ENCODE results near the gene DESI1. TPM values are rescaled to one million over a fixed set of nuclear protein-coding genes. Genes with fewer than 3 reads are reported as not detected.
"Not testable (repeated sequence)": the region's sequence is repeated elsewhere in the genome, so short reads cannot be mapped to it uniquely, and the experiment has no call there.

DESI1 gene
- 10 to 100 TPM; 21.9 to 22.9 TPM for total RNA-seq

DNA sequence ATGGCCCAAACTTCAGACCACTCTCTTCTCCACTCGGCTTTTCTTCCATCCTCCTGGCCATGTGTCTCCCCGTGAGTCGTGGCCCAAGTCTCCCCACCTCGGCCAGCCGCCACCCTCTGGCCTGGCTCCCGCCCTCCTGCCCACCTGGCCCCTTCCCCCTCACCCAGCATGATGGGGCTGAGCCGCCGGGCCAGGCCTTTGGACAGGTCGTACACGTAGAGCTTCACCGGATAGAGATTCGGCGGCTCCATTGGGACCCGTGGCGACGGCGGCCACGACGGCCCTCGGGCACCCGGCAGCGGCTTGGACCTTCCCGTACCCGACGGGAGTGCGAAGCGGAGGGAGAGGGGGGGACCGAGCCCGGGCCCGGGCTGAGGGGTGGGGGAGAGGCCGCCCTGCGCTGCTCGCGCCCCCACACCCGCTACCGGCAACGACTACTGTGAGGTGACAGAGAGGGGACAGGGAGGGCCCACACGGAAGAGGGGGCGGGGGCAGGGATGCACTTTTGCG lies at the start of gene DESI1:
TSS of gene DESI1 (minus strand) at position 455 of the 510 bp plus-strand sequence. CDS start at position 251, 204 bp downstream.
- DNase-seq (ENCODE audit: low spot score) (no peak), ATAC-seq (ENCODE audit: insufficient number of reproducible peaks, low FRiP score, low read depth) (peak; percentile 5)
- TF ChIP-seq, protein P1, sequence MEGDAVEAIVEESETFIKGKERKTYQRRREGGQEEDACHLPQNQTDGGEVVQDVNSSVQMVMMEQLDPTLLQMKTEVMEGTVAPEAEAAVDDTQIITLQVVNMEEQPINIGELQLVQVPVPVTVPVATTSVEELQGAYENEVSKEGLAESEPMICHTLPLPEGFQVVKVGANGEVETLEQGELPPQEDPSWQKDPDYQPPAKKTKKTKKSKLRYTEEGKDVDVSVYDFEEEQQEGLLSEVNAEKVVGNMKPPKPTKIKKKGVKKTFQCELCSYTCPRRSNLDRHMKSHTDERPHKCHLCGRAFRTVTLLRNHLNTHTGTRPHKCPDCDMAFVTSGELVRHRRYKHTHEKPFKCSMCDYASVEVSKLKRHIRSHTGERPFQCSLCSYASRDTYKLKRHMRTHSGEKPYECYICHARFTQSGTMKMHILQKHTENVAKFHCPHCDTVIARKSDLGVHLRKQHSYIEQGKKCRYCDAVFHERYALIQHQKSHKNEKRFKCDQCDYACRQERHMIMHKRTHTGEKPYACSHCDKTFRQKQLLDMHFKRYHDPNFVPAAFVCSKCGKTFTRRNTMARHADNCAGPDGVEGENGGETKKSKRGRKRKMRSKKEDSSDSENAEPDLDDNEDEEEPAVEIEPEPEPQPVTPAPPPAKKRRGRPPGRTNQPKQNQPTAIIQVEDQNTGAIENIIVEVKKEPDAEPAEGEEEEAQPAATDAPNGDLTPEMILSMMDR (IDR thresholded peaks at IDR 0.05) = no peak
- Histone ChIP-seq H3K27ac (peak within 1 kb of the TSS; percentile 93 to 94), H3K4me3 (peak within 1 kb of the TSS; percentile 100), H3K9me3 (no peaks in the 10 kb centered on the region), H3K4me1 (ENCODE audit: control insufficient read depth in 1 of 2, low read depth in 2 of 2) (peaks cover 20% of the 10 kb centered on the region in 2 donors), H3K36me3 (peaks cover 17% of the 10 kb centered on the region), H3K27me3 (replicated peaks; ENCODE audit: insufficient read depth) (no peaks in the 10 kb centered on the region)

DNA sequence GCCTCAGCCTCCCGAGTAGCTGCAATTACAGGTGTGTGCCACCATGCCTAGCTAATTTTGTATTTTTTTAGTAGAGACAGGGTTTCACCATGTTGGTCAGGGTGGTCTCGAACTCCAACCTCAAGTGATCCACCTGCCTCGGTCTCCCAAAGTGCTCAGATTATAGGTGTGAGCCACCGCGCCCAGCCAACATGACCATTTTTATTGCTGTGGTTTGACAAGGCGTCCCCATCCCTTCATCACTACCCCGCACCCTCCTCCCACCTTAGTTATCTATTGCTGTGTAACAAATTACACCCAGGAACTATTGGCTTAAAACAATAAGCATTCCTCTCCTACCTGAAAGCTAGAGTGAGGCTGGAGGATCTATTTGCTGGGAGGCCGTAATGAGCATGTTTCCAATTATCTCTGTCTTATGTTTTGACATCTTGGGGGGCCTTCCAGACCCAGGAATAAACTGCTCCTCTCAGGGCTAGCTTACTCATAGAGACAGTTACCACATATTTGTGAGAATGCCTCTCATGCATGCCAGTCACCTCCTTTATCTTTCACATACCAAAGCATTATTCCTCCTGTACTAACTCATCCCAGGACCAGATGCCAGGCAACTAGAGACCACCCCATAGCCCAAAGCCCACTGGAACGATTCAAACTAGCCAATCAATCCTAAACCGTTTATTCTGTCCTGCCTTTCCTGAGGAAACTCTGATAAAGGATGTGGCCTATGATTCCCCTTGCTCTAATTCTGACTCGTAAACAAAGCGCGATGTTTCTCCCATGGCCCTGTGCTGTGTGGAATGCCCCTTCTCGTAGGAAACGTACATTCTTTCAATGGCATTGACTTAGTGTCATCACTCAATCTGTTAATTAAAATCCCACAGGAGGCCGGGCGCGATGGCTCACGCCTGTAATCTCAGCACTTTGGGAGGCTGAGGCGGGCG lies 48.4 kb upstream of the DESI1 start:
- no peak for DNase-seq (ENCODE audit: low spot score)
- Histone ChIP-seq H3K9me3 (no peaks in the 10 kb centered on the region), H3K36me3 (peaks cover 4% of the 10 kb centered on the region), H3K4me3 (no peak overlapping the region), H3K4me1 (ENCODE audit: control insufficient read depth in 1 of 2, low read depth in 2 of 2) (peaks cover 0 to 5% of the 10 kb centered on the region in 2 donors), H3K27me3 (replicated peaks; ENCODE audit: insufficient read depth) (no peaks in the 10 kb centered on the region), H3K27ac (no peak overlapping the region)
- TF ChIP-seq, protein P1 (IDR thresholded peaks at IDR 0.05) = no peak
- ATAC-seq (ENCODE audit: insufficient number of reproducible peaks, low FRiP score, low read depth) = no peak

DNA sequence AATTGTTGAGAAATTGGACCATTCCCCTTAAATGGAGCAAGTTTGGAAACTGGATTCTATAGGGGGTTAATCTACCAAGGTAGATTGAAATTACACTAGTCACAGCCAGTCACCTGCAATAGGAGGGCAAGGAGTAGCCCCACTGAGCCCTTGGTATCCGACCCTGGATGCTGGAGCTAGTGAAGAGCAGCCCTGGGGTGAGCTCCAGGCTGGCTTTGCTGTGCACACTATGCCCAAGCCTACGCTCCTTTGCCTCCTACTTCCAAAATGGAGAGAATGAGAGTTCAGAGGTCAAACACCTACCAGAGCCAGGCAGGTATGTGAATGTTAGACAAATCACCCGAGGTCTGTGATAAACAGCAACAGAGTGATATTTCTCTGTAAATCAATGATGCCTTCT lies 44.1 kb upstream of the DESI1 start:
- Histone ChIP-seq H3K4me1 (ENCODE audit: control insufficient read depth in 1 of 2, low read depth in 2 of 2) (peaks cover 0 to 5% of the 10 kb centered on the region in 2 donors), H3K36me3 (peaks cover 39% of the 10 kb centered on the region), H3K27ac (no peak overlapping the region), H3K9me3 (no peaks in the 10 kb centered on the region), H3K27me3 (replicated peaks; ENCODE audit: insufficient read depth) (no peaks in the 10 kb centered on the region), H3K4me3 (no peak overlapping the region)
- DNase-seq (ENCODE audit: low spot score) (no peak), ATAC-seq (ENCODE audit: insufficient number of reproducible peaks, low FRiP score, low read depth) (no peak)
- TF ChIP-seq, protein P1 (IDR thresholded peaks at IDR 0.05) = no peak

DNA sequence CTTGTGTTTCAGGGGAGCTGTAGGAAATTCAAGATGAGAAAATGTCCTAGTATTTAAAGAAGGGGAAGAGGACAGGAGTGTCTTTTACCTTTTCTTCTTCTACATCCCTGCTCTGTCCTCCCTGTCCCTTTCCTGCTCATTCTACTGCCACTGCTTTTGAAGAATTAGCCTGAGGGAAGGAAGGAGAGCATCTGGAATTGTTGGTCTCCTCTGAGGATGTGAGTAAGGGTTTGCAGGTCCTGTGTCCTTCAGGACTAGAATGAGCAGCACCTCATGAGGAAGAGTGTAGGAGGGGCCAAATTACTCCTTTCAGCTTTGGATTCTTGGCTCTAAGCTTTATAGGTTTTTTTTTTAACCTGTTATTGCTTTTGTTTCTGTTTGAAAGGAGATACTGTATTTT lies 43.6 kb upstream of the DESI1 start:
- Histone ChIP-seq H3K27ac (no peak overlapping the region), H3K36me3 (peaks cover 43% of the 10 kb centered on the region), H3K4me1 (ENCODE audit: control insufficient read depth in 1 of 2, low read depth in 2 of 2) (peaks cover 0 to 5% of the 10 kb centered on the region in 2 donors), H3K4me3 (no peak overlapping the region), H3K27me3 (replicated peaks; ENCODE audit: insufficient read depth) (no peaks in the 10 kb centered on the region), H3K9me3 (no peaks in the 10 kb centered on the region)
- TF ChIP-seq, protein P1 (IDR thresholded peaks at IDR 0.05) = no peak
- ATAC-seq (ENCODE audit: insufficient number of reproducible peaks, low FRiP score, low read depth) = no peak
- no peak for DNase-seq (ENCODE audit: low spot score)

DNA sequence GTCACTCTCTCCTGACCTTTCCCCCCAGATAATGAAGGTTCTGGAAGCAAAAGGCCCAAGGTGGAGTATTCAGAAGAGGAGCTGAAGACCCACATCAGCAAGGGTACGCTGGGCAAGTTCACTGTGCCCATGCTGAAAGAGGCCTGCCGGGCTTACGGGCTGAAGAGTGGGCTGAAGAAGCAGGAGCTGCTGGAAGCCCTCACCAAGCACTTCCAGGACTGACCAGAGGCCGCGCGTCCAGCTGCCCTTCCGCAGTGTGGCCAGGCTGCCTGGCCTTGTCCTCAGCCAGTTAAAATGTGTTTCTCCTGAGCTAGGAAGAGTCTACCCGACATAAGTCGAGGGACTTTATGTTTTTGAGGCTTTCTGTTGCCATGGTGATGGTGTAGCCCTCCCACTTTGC lies 42.8 kb upstream of the DESI1 start:
- DNase-seq (ENCODE audit: low spot score); H3K9me3 ChIP-seq; H3K27me3 ChIP-seq (replicated peaks; ENCODE audit: insufficient read depth); H3K4me3 ChIP-seq; H3K4me1 ChIP-seq (ENCODE audit: control insufficient read depth in 1 of 2, low read depth in 2 of 2); ATAC-seq (ENCODE audit: insufficient number of reproducible peaks, low FRiP score, low read depth); H3K27ac ChIP-seq: not testable (repeated sequence)
- H3K36me3 ChIP-seq = peaks cover 52% of the 10 kb centered on the region
